Neural cell (in vitro differentiated cells): ENCODE data around the gene BICRAL. TPM values are rescaled to one million over a fixed set of nuclear protein-coding genes. Genes with fewer than 3 reads are reported as not detected.

Experiments
- H2AFZ ChIP-seq: fragments of 200-600, 300-800 bp; sonication (generic), shearing (Covaris generic); 2 replicates; pipeline ENCODE4 v1.6.0; 2014; ENCODE audit warnings: low read depth, mild to moderate bottlenecking, antibody characterized with exemption, low read length, moderate library complexity
- H3F3A ChIP-seq: fragments of 200-600 bp; shearing (Covaris generic); 2 replicates; pipeline ENCODE4 v1.6.1; 2016; ENCODE audit warnings: mild to moderate bottlenecking, moderate library complexity, mixed read lengths, antibody characterized with exemption, low read length; ENCODE audit not compliant: insufficient read depth, poor library complexity, severe bottlenecking
- H3K27ac ChIP-seq: fragments of 200-600, 300-800 bp; sonication (generic), shearing (Covaris generic); 2 replicates; pipeline ENCODE4 v1.5.1; 2014; ENCODE audit warnings: mild to moderate bottlenecking, low read length, moderate library complexity
- H3K27me3 ChIP-seq: fragments of 300-800, 200-600 bp; sonication (generic), shearing (Covaris generic); 2 replicates; pipeline ENCODE4 v1.6.0; 2014; ENCODE audit warnings: mild to moderate bottlenecking, low read depth, low read length, moderate library complexity; ENCODE audit not compliant: insufficient read depth
- H3K36me3 ChIP-seq: fragments of 300-800, 200-600 bp; sonication (generic), shearing (Covaris generic); 2 replicates; pipeline ENCODE4 v1.5.1; 2014; ENCODE audit warnings: mild to moderate bottlenecking, antibody characterized with exemption, low read length, moderate library complexity; ENCODE audit not compliant: insufficient read depth
- H3K4me2 ChIP-seq: fragments of 300-800, 200-600 bp; sonication (generic), shearing (Covaris generic); 2 replicates; pipeline ENCODE4 v1.6.0; 2014; ENCODE audit warnings: mild to moderate bottlenecking, low read length
- H3K4me3 ChIP-seq: fragments of 300-800, 200-600 bp; sonication (generic), shearing (Covaris generic); 2 replicates; pipeline ENCODE4 v1.5.1; 2014; ENCODE audit warnings: mild to moderate bottlenecking, low read length, moderate library complexity
- H3K79me2 ChIP-seq: fragments of 200-600 bp; shearing (Covaris generic); replicated peaks from 2 replicates; pipeline ENCODE4 v1.6.0; 2014; ENCODE audit warnings: mild to moderate bottlenecking, low read length, moderate library complexity; ENCODE audit not compliant: insufficient read depth
- H3K9ac ChIP-seq: fragments of 300-800, 200-600 bp; sonication (generic), shearing (Covaris generic); 2 replicates; pipeline ENCODE4 v1.6.1; 2016; ENCODE audit warnings: mild to moderate bottlenecking, low read length, mixed read lengths
- H3K9me2 ChIP-seq: fragments of 200-600 bp; shearing (Covaris generic); 2 replicates; pipeline ENCODE4 v1.6.1; 2016; ENCODE audit warnings: mild to moderate bottlenecking, low read length, mixed read lengths; ENCODE audit not compliant: insufficient read depth
- H3K9me3 ChIP-seq: fragments of 200-600, 300-800 bp; sonication (generic), shearing (Covaris generic); 2 replicates; pipeline ENCODE4 v1.6.1; 2016; ENCODE audit warnings: mild to moderate bottlenecking, mixed run types, low read length, moderate library complexity, mixed read lengths
- H4K20me1 ChIP-seq: fragments of 200-600 bp; shearing (Covaris generic); 2 replicates; pipeline ENCODE4 v1.6.1; 2016; ENCODE audit warnings: mild to moderate bottlenecking, mixed run types; ENCODE audit not compliant: insufficient read depth
- EP300 ChIP-seq: fragments of 450-650 bp; conservative IDR thresholded peaks from 2 replicates; pipeline ENCODE4 v1.6.1; 2014; ENCODE audit warnings: antibody characterized with exemption, mild to moderate bottlenecking, moderate library complexity; ENCODE audit not compliant: poor library complexity, severe bottlenecking
- EZH2 ChIP-seq: fragments of 200-600, 300-800 bp; shearing (Covaris generic), sonication (generic); IDR thresholded peaks from 2 replicates; pipeline ENCODE4 v1.6.1; 2014; ENCODE audit warnings: antibody characterized with exemption, low read length, borderline replicate concordance, mild to moderate bottlenecking; ENCODE audit not compliant: insufficient read depth, poor library complexity, severe bottlenecking
- MXI1 ChIP-seq: fragments of 450-650 bp; conservative IDR thresholded peaks from 2 replicates; pipeline ENCODE4 v1.6.1; 2014; ENCODE audit warnings: antibody characterized with exemption, mild to moderate bottlenecking; ENCODE audit not compliant: poor library complexity, severe bottlenecking
- POLR2AphosphoS5 ChIP-seq: IDR thresholded peaks from 2 replicates; pipeline ENCODE4 v1.6.1; 2012
- RAD21 ChIP-seq: fragments of 450-650 bp; conservative IDR thresholded peaks from 2 replicates; pipeline ENCODE4 v1.6.1; 2014; ENCODE audit warnings: antibody characterized with exemption, mild to moderate bottlenecking, moderate library complexity
- REST ChIP-seq: IDR thresholded peaks from 2 replicates; pipeline ENCODE4 v1.6.1; 2012; ENCODE audit warnings: borderline replicate concordance
- SMC3 ChIP-seq: fragments of 450-650 bp; conservative IDR thresholded peaks from 2 replicates; pipeline ENCODE4 v1.6.1; 2014; ENCODE audit warnings: antibody characterized with exemption, mild to moderate bottlenecking, moderate library complexity; ENCODE audit not compliant: poor library complexity
- TAF1 ChIP-seq: IDR thresholded peaks from 2 replicates; pipeline ENCODE4 v1.6.1; 2012; ENCODE audit warnings: low read depth
- polyA plus RNA-seq: library from polyadenylated mRNA; depleted of rRNA; stranded (reverse); fragments of >200 nt; gene quantifications from 2 replicates; pipeline ENCODE4 v1.2.3, GENCODE V29; 2014
- TF ChIP-seq, protein P1 (sequence below): fragments of 450-650 bp; IDR thresholded peaks from 2 replicates; pipeline ENCODE4 v1.5.1; 2014; ENCODE audit warnings: antibody characterized with exemption, mild to moderate bottlenecking, moderate library complexity; ENCODE audit not compliant: poor library complexity, severe bottlenecking

The BICRAL gene
- polyA plus RNA-seq, 1 donor from 2014 or later, result 6.7 TPM

- Histone ChIP-seq H3K9ac (no peak overlapping the region), H3F3A (no peaks in the 10 kb centered on the region), H2AFZ (no peak overlapping the region), H4K20me1 (no peaks in the 10 kb centered on the region), H3K4me3 (no peak overlapping the region), H3K9me2 (no peaks in the 10 kb centered on the region), H3K4me2 (no peak overlapping the region), H3K27me3 (no peaks in the 10 kb centered on the region), H3K27ac (no peak overlapping the region), H3K79me2 (no peaks in the 10 kb centered on the region), H3K36me3 (no peaks in the 10 kb centered on the region), H3K9me3 (no peaks in the 10 kb centered on the region)
- no peak for TF ChIP-seq SMC3
- no peak for TF ChIP-seq EZH2
- no peak for TF ChIP-seq RAD21
- TF ChIP-seq MXI1, result no peak
- TF ChIP-seq EP300, result no peak
- TF ChIP-seq, protein P1, sequence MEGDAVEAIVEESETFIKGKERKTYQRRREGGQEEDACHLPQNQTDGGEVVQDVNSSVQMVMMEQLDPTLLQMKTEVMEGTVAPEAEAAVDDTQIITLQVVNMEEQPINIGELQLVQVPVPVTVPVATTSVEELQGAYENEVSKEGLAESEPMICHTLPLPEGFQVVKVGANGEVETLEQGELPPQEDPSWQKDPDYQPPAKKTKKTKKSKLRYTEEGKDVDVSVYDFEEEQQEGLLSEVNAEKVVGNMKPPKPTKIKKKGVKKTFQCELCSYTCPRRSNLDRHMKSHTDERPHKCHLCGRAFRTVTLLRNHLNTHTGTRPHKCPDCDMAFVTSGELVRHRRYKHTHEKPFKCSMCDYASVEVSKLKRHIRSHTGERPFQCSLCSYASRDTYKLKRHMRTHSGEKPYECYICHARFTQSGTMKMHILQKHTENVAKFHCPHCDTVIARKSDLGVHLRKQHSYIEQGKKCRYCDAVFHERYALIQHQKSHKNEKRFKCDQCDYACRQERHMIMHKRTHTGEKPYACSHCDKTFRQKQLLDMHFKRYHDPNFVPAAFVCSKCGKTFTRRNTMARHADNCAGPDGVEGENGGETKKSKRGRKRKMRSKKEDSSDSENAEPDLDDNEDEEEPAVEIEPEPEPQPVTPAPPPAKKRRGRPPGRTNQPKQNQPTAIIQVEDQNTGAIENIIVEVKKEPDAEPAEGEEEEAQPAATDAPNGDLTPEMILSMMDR, result no peak
- no peak for TF ChIP-seq REST
- TF ChIP-seq TAF1, result no peak
- TF ChIP-seq POLR2AphosphoS5, result no peak
Observed at GRCh38 chr6:42904467-42904866, 122.6 kb downstream of the BICRAL start.

DNA sequence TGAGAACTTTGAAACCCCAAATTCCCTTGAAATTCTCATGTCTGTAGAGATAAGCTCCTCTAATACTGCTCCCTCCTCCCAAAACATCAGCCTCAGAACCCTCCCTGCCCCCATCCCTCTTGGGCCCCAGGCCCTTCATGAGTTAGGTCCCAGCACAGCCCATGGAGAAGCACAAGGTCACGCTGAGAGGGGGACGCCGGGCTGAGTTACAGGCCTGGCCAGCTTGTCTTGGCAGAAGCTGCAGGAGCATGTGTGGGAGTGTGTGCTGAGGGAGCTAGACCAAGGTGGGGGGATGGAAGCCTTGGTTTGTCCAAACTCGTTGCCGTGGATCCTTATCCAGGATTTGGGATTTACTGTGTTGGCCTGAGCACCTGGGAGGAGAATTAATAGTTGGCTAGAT is 125.5 kb downstream of the BICRAL start:
- H3K4me2 ChIP-seq, result no peak overlapping the region
- no peaks in the 10 kb centered on the region for H3K9me2 ChIP-seq
- H3K36me3 ChIP-seq, result no peaks in the 10 kb centered on the region
- no peaks in the 10 kb centered on the region for H3F3A ChIP-seq
- no peak overlapping the region for H2AFZ ChIP-seq
- no peaks in the 10 kb centered on the region for H3K79me2 ChIP-seq
- no peak for TF ChIP-seq POLR2AphosphoS5
- TF ChIP-seq, protein P1, result no peak
- TF ChIP-seq REST, result no peak
- no peak for TF ChIP-seq EP300
- TF ChIP-seq EZH2, result no peak
- TF ChIP-seq SMC3, result no peak
- no peak for TF ChIP-seq RAD21
- no peak for TF ChIP-seq MXI1
- no peak for TF ChIP-seq TAF1
- H3K9me3 ChIP-seq, result no peaks in the 10 kb centered on the region
- H4K20me1 ChIP-seq, result no peaks in the 10 kb centered on the region
- H3K9ac ChIP-seq, result no peak overlapping the region
- H3K4me3 ChIP-seq, result no peak overlapping the region
- H3K27ac ChIP-seq, result no peak overlapping the region
- no peaks in the 10 kb centered on the region for H3K27me3 ChIP-seq
